GM12873 (cell line): ENCODE measurements around the gene WDR20.

ENCODE experiments used
- CTCF ChIP-seq: IDR thresholded peaks from 2 replicates; pipeline ENCODE4 v1.5.1; 2012; ENCODE audit warnings: low read depth, mild to moderate bottlenecking, moderate library complexity, low read length, control low read depth; ENCODE audit not compliant: insufficient read depth; ENCODE audit errors: missing control alignments

Gene WDR20

GRCh38 chr14:102230481-102231210 lies 90.9 kb downstream of the WDR20 start:
- TF ChIP-seq CTCF = no peak

GRCh38 chr14:102231476-102232347 lies 92.0 kb downstream of the WDR20 start:
- TF ChIP-seq CTCF = no peak

- TF ChIP-seq CTCF = no peak
Measured at GRCh38 chr14:102232348-102232625, 92.6 kb downstream of the WDR20 start.

- no peak for TF ChIP-seq CTCF
Measured at GRCh38 chr14:102233081-102233480, 93.4 kb downstream of the WDR20 start.

GRCh38 chr14:102234331-102235264 lies 94.9 kb downstream of the WDR20 start:
- TF ChIP-seq CTCF = no peak

- TF ChIP-seq CTCF = peak; percentile 88
Measured at GRCh38 chr14:102235275-102235897, 95.7 kb downstream of the WDR20 start.
